GM21619 (cell line): ENCODE data around the gene VCL.
"Not testable (repeated sequence)": the region's sequence is repeated elsewhere in the genome, so short reads cannot be mapped to it uniquely, and the experiment has no call there.

Source experiments
- ATAC-seq: cut with Tn5 transposase; IDR thresholded peaks from one replicate; pipeline ENCODE4 v1.9.1; 2021; ENCODE audit not compliant: unreplicated experiment

The VCL gene

DNA sequence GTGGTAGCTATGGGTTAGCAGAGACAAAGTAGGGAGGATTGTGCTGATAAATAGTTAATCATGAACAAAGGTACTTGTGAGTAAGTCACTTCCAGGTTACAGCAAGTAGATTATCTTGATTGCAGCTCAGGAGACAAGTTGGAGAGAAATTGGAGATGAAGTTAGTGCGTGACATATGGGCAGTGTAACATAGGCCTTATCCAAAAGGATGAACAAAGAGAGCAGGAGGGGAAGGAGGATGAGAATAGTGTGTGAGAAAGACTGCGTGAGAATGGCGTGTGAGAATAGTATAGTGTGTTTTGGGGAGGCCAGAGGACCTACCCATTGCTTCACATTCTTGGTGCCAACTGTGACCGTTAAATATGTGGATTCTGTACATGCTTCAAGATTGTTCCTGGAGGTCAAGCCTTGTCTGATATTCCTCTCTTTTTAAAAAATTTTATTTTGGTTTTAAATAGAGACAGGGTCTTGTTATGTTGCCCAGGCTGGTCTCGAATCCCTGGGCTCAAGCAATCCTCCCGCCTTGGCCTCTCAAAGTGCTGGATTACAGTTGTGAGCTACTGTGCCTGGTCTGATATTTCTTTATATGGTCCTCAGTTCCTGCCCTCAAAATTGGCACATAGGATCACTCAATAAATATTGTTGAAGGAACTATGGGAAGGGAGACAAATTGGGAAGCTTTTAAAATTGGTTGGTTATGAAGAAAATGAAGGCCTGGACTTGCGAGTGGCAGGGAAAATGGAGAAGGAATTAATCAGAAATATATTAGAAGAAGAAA is 3.2 kb downstream of the VCL start:
- ATAC-seq: no peak

DNA sequence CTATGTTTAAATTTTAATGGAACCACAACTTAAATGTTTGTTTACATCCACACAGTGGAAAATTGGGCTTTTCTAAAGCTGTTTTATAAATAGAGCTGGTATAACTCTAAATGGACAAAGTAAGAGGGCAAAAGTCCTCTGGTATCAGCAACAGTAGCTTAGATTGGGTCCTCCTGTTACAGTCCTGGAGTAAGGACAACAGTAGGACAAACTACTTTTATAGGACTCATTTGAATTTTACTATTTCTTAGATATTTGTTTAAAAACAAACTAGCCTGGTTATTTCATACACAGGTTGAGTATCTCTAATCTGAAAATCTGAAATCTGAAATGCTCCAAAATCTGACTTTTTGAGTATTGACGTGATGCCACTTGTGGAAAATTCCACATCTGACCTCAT is 8.4 kb downstream of the VCL start:
- ATAC-seq: no peak

DNA sequence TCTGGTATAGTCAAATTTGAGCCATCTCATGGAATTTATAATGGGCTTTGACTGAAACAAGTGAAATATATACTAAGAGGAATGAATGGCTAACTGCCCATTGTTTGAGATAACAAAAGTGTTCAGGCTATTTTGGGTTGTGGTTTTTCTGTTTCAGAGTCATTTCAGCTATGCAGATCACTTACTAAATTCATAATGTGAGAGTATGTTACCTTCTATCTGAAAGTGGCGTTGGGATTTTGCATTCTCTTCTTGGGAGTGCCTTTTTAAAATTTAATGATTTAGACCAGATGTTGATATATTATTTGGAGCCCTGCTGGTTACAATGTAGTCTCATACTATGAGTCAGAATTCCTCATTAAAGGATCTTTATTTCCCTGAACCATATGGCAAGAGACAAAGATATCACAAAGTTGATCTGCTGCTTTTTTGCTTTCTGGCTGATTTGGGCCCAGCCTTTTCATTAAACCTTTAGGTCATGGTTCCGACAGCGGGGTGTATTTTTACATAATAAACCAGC is 10.4 kb downstream of the VCL start:
- ATAC-seq: peak; percentile 61

DNA sequence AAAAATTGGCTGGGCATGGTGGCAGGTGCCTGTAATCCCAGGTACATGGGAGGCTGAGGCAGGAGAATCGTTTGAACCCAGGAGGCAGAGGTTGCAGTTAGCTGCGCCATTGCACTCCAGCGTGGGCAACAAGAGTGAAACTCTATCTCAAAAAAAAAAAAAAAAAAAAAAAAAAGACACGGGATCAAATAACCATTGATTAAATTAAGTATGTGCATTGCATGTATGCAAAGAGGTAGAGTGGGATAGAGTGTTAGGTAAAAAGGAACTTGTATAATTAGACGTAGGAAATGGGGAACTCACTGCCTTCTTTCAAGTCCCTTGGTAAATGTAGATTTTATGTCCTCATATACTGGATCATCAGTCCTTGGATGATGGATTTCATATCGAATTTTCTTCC is 13.1 kb downstream of the VCL start:
- no peak for ATAC-seq

DNA sequence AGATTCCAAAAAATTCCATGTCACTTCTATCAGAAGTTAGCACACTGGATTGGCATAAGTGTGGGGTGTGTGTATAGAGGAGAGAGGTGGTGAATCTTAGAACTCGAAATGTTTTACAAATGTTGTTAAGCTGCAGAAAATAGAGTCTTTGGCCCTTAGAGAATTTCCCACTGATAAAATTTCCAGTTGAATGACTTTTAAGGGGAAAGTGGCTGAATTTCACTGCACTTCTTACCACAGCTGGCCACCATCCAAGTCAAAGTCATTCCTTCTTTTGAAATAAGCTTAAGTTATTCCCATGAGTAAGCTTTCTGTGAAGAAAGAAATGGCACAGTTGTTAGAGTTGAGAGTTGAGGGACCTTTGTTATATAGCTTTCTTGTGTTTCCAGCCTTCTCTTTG is 13.9 kb downstream of the VCL start:
- no peak for ATAC-seq

DNA sequence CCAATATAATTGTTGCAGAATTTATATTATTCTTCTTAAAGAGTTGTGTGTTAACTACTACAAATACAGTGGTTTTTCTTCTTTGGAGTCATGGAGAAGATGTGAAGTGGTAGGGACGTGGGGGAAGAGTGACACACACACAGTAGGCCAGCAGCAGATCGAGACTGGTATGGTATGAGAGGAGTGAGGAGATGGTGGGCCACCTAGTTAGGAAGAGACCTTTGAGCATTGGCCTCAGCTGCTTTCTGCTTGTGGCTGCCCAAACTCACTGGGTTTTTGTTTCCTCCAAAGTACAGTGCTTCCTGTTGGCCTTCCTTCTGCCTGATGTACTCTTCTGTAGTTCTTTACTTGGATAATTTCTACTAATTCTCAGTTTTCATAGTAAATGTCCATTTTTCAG is 14.6 kb downstream of the VCL start:
- no peak for ATAC-seq

DNA sequence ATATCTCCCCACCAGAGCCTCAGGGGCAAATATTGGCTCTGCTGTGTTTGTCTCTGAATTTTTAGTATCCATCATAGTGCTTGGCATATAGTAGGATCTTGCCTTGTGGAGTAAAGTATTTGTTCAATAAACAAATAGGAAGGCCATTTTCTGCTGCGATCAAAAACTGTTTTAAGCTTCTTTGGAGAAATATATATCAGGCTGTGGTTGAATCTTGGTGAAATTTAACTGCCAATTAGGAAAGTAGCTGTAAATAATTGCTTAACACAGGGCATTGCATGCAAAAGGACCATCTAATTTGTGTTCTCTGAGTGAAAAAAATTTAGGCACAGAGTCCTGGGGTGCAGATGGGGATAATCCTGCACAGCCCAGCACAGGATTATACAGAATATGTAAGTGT is 15.1 kb downstream of the VCL start:
- ATAC-seq: no peak

DNA sequence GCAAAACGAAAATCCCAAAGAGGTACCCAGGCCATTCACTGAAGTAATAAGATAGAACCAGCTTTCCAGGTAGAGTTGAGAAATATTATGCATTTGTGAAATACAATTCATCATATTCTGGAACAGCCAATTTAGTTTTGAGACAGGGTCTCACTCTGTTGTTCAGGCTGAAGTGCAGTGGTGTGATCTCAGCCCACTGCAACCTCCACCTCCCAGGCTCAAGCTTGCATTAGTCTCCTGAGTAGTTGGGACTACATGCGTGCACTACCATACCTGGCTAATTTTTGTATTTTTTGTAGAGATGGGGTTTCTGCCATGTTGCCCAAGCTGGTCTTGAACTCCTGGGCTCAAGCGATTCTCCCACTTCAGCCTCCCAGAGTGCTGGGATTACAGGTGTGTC is 16.7 kb downstream of the VCL start:
- ATAC-seq: not testable (repeated sequence)

DNA sequence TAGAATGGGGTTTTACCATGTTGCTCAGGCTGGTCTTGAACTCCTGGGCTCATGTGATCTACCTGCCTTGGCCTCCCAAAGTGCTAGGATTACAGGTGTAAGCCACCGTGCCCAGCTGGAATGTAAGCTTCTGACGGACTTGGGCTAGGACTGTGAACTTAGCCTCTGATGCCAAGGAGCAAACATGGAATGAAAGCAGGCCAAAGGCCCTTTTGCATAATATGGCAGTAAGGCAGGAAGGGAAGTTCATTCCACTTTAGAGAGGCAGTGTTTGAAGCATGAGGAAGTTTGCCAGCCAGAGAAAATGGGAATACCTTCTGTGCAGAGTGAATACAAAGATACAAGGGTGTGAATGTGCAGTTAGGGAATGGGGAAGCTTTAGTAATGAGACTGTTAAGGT is 20.3 kb downstream of the VCL start:
- no peak for ATAC-seq

DNA sequence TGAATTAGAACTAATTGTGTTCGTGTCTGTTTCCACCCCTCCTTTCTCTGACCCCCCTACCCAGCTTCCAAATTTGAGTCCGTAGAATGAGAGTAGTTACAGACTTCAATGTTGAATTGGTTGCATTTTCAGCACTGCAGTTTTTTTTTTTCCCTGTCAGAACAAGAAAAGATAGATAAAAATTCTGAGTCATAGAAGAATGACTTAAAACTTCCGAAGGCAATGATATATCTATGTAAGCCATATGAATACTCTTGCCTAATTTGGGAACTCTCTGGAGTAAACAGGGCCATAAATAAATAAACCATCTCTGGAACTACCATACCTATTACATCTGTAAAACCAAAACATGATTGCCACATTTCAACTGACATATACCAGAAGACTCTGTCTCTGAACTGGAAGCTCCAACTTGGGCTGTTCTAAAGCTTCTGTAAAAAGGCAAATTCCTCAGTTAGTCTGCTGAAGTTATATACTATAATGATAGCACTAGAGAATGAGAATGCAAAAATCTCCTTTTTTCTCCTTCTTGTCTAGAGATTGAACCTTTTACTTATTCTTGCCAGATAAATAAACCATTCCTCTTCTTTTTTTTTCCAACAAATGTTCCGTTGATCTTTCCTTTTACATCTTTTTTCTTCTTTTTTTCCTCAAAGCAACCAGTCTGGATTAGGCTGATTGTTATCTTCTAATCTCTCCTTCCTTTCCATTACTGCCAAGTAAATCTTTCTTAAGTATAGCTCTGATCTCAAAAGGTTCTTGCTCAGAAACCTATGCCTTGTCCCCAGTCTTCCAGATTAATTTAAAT is 23.5 kb downstream of the VCL start:
- ATAC-seq: no peak

DNA sequence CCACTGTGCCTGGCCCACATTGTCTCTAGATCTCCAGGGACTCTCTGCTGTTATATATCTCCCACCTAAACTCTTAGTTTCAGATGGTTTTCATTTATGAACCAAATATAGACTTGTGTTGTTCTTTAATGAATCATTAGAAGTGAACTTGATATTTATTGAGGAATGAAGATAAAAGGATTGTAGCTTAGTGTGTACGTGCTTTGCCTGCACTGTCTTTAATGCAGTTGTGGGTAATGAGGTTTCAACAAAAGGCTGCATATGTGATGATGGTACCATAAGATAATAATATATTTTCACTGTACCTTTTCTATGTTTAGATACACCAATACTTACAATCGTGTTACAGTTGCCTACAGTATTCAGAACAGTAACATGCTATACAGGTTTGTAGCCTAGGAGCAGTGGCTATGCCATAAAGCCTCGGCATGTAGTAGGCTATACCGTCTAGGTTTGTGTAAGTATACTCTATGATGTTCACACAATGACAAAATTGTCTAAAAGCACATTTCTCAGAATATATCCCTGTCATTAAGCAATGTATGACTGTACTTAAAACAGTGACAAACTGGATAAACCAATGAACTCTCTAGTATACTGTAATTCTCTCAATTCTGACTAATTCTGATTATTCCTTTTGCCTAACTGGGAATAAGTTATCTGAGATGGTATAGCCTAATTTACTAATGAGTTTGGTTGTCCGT is 25.2 kb downstream of the VCL start:
- ATAC-seq: no peak

DNA sequence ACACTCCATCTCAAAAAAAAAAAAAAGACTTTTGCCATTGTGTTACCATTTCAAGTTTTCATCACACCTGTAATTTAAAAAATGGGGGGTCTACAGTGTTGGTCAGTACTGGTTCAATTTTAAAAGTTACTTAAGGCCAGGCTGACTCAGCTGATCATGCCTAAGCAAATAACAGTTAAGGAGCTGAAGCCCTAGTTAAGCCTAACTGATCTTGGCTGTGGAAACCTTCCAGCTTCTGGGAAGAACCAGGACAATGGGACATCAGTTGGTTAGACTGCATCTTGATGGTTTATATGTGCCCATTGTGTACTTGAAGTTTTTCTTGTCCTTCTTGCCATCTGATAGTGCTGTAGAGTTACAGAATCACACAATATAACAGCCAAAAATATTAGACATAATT is 26.7 kb downstream of the VCL start:
- ATAC-seq: no peak

DNA sequence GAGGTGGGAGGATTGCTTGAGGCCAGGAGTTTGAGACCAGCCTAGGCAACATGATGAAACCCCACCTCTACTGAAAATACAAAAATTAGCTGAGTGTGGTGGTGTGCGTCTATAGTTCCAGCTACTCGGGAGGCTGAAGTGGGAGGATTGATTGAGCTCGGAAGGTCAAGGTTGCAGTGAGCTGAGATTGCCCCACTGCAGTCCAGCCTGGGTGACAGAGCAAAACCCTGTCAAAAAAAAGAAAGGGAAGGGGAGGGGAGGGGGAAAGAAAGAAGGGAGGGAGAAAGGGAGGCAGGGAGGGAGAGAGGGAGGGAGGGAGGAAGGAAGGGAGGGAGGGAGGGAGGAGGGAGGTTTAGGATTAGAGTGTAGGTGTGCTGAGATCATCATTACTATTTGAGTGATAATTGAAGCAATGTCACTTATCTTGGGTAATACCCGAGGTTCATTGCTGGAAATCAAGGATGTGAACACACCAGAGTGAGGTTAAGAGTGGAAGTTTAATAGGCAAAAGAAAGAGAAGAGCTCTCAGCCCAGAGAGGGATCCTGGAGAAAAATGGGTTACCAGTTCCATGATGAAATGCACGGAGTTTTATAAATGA is 27.6 kb downstream of the VCL start:
- ATAC-seq: no peak

DNA sequence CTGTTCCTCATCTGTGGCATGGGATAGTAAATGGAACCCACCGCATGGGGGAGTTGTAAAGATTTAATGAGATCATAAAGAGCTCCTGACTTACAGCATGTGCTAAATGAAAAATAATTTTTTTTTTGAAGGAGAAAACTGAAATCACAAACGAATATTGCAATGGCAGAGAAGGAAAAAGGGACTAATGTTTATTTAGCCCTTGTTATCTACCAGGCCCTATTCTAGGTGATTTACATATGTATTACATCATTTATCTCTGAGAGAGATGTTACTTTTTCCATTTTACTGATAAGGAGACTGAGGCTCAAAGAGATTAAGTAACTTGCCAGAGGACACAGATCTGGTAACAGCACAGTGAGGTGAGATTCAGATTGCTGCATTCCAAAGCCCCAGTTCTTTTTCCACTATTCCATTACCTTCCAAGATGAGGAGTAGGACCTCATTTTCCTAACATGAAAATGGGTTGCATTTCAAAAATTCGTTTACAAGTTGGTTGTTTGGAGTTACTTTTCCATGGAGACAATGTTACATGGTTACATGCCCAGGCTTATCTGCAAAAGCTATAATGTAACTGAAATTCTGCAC is 28.6 kb downstream of the VCL start:
- ATAC-seq: no peak

DNA sequence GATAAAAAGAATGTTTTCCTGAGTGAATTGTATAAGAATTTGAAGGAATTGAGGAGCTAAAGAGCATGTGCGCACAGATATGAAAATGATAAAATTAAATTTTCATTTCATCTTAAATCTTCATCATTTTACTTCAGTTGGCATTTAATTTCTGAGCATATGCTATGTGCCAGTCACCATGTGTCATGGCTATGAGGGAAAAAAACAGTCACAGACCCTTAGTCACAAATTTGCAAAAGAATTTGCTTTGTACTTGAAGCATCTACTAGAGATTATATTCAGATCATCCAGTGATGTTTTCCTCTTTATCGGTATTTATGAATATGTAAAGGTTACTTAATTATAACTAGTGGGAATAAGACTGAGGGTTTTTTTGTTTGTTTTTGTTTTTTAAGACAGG is 29.8 kb downstream of the VCL start:
- ATAC-seq: no peak

DNA sequence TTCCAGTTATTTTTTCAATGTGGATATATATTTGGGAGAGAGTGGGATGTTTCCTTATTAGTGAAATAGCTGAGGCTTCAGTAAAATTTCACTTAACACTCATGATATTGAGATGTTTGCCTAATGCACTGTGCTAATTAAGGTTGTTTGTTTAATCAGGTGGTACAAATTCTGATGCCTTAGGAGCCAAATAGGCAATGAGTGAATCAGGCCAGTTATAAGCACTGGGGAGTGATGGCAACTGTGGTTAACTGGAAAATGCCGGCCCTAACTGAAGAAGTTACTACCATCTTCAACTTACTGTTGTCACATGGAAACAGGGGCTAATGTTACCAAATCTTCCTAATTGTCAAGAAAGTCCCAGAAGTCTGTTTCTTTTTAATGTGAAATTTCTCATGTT is 32.0 kb downstream of the VCL start:
- no peak for ATAC-seq

DNA sequence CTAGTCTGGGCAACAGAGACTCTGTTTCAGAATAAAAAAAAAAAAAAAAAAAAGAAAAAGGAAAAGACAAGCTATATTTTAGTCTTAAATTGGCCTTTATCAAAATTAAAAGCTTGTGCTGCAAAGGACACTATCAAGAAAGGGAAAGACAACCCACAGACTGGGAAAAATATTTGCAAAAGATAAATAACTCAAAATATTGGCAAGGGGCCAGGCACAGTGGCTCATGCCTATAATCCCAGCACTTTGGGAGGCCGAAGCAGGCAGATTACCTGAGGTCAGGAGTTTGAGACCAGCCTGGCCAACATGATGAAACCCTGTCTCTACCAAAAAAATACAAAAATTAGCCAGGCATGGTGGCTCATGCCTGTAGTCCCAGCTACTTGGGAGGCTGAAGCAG is 34.3 kb downstream of the VCL start:
- not testable (repeated sequence) for ATAC-seq

DNA sequence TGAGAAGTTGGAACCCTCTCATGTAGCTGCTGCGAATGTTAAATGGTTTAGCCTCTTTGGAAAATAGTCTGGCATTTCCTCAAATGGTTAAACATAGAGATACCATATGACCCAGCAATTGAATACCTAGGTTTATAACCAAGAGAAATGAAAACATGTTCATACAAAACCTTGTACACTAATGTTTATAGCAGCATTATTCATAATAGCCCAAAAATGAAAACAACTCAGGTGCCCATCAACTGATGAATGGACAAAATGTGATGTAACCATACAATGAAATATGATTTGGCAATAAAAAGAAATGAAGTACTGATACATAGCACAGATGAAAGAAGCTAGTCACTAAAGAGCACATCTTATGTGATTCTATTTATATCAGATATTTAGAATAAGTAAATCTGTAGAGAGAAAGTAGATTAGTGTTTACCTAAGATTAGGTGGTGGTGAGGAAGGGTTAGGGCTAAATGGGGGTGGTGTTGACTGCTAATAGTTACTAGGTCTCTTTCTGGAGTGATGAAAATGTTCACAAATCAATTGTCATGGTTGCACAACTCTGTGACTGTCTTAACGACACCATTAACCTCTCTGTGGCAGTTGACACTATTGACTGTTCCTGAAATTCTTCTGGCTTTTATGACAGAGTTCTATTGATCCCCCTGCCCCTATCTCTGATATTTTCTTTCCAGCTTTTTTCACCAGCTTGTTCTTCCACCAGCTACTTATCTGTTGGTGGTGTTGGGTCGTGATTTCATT is 35.2 kb downstream of the VCL start:
- ATAC-seq: no peak

DNA sequence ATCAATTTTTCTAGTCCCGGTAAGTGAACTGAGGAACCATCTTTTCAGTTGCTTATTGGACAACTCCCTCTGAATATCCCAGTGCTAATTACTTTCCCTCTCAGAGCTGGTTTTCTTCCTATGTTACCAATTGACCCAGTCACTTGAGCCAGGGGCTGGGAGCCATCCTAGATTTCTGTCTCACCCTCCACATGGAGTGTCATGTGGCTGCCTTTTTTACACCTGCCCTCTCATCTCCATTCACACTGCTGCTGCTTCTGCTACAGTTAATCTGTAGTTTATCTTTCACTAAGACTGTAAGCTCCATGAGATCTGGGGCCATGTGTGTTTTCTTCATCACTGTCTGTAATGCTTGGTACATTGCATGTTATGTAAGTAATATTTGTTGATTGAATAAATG is 35.8 kb downstream of the VCL start:
- ATAC-seq: no peak

DNA sequence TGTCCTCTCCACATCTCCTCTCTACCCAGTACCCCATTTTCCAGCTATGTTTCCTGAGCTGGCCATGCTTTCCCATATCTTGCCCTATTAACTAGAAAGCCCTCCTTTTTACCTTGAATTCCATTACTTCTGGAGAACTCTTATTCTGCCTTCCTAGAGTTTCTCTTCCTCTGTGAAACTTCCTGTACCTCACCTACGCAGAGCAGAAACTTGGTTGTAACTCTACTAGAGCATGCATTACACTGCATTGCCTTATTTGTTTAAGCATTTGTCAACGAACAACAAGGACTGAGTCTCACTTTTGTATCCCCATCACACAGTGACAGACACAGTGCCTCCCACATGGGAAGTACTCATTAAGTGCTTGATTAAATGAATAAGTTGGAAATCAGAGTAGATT is 36.4 kb downstream of the VCL start:
- peak; percentile 62 for ATAC-seq
